Activated CD8-positive, alpha-beta memory T cell treated with anti-CD3 and anti-CD28 coated beads, Interleukin-2, amount 50 U/mL, for 1 hour (primary cell): ENCODE results near the gene VSNL1.

ENCODE experiments used
- DNase-seq: peaks from one replicate; pipeline ENCODE4 v3.0.0-alpha.2; 2020; ENCODE audit errors: extremely low read depth

The VSNL1 gene

DNA sequence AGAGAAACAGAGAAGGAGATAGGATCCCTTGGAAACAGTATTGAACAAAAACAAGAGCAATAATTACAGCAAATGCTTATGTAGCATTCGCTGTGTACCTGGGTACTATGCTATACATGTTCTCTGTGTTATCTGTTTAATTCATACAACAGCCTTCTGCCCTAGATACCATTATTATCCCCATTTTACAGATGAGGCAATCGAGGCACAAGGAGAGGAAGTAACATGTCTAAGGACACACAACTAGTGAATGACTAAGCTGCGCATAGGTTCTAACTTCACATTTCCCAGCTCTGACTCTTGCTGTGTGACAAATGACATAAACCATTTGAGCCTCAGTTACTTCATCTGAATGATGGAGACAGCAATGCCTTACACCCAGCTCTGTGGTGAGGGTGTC is 70.5 kb downstream of the VSNL1 start:
- DNase-seq = no peak

DNA sequence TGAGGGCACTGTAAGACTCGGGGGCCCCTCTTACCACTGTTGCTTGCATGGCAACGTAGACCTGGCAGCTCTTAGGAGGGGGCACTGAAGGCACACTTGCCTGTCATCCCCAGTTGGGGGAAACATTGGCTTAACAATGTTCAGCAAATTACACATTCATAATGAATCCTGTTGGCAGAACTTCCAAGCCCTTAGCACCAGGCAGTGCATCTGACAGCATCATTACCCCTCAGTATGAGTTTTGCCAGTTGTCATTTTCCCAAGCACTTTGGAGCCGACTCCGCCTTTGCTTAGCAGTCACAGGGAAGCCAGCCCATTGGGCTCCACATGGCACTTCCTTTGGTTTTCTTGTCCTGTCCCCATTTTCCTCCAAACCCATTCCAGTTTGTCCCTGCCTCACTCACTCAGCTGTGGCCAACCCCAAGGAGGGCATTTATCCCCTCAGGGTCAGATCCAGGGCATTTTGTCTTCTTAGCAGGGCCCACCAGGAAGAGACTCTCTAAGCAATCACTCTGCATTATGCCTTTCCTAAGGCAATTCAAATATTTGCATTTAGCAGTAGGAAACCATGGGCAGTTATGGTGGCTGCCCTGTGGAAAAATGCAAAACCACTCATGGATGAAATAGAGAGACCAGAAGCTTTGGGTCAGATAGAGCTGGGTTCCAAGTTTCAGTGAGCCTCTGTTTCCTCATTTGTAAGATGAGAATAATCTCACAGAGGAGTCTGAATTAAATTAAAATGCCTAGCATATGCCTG is 73.9 kb downstream of the VSNL1 start:
- no peak for DNase-seq

DNA sequence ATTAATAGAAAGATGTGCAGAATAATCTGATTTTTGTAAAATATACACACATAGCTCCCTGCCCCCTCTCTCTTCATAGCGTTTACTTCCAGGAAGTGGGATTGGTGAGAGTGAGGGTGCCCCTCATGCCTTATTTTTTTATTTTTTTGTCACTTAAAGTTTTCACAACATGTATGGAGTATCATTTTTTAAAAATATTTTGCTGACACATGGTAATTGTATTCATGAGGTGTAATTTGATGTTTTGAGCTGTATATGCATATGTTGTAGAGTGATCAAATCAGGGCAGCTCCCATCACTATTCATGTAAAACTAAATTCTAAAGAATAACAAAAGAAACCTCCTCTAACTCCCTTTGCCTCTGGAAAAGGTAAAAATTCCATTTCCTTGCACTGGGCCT is 74.7 kb downstream of the VSNL1 start:
- no peak for DNase-seq

DNA sequence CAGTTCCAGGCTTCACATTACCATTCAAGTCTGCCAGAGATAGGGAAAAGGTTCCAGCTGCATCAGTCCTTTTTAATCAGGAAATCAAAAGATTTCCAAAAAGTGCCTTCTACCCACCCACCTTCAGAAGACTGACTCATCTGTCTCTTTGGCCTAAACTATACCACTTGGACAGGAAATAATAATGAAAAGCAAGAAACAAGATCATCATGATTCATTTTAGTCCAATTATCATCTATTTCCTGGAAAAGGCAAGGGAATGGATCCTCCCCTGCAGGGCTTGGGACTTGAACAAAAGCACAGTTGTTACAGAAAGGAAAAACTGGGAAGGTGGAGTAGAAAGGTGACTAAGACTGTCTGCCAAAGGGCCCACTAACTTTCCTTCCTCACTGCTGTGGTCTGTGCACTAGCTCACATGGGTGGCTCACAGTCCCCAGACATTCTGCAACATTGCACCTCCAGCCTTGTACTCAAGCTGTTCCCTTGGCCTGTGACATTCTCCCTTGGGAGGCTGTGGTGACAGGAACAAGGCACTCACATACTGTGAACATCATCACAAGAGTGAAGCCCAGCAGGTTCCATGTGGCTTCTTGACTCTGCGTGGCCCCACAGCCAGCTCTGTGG is 75.3 kb downstream of the VSNL1 start:
- no peak for DNase-seq

DNA sequence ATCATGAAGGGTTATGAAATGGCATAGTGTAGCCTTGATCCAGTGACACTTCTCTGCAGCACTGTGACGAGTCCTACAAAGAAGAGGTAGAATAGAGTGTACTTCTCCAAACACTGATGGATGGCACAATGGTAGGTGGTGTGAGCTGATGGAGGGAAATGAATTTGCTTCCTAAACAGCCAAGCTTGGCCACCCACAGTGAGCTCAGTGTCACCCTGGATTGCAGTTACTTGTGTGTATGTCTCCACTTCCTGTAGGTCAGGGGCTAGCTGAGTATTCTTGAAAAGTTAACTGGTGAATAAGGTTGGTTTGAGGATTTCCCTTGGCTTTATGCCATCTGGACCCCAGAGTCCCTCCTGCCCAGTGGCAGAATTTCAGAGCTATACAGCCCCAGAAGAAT is 75.9 kb downstream of the VSNL1 start:
- no peak for DNase-seq

- no peak for DNase-seq
Observed at GRCh38 chr2:17617516-17617915, 77.0 kb downstream of the VSNL1 start.

- DNase-seq = no peak
Observed at GRCh38 chr2:17617955-17618354, 77.5 kb downstream of the VSNL1 start.

DNA sequence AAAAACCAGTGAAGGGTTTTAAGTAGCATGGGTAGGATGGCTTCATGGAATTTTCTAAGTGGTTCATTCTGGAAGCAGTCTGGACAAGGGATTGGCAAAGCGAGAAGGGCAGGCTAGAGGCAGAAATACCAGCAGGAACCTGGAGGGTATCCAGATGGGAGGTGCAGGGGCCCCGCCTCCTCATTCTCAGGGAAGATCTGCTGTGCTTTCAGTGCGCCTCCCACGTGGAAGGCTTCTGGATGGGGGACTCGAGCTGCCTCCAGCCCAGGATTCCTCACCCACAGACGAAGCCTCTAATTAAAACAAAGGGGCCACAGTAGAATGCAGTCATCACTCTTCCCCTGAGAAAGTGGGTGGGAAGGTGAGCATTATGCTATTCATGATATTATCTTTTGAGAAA is 79.8 kb downstream of the VSNL1 start:
- DNase-seq = no peak

DNA sequence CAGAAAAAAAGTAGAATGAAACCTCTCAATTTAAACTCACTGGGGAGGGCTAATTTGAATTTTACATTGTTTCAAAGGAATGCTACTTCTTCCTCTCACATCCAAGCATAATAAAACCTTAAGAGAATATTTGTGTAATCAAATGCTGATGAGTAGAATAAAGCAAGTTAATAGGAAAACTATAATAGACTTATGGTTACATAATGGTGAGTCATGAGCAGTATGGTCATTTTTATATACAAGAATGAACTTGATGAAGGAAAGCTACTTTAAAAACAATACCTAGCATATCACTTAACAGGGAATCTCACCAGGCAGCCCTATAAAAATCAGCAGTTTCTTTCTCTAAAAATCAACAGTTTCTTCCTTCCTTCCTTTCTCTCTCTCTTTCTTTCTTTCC is 80.3 kb downstream of the VSNL1 start:
- no peak for DNase-seq

DNA sequence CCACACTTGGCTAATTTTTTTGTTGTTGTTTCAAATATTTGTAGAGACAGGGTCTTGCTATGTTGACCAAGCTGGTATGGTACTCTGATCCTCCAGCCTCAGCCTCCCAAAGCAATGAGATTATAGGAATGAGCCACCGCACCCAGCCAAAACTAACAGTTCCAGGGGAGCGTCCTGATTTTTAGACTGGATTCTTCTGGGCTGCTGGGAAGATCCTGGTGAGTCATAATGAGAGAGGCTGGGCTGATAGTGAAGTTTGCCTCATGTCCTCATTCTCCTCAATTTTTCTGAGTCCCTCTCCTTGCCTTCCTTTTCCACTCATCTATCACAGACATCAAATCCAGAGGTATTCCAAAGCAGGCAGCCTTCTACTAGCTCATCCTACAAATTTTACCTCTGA is 81.3 kb downstream of the VSNL1 start:
- DNase-seq = no peak

- no peak for DNase-seq
Observed at GRCh38 chr2:17625446-17625845, 85.0 kb downstream of the VSNL1 start.

DNA sequence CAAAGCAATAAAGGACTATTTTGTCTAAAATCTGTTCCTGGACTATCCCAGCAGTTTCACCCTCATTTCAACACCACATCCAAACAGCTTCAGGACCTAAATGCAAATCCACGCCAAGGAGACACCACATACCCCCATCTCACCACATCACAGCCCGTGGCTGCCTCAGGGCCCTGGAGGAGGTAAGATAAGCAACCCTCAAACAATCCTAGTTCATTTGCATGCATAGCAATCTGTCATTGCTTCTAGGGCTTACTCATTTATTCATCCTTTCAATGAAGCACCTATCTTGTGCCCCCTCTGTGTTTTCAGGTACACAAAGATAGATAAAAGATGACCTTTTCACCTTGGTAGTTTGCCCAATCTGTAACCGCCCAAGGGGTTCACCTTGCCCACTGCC is 86.5 kb downstream of the VSNL1 start:
- DNase-seq = no peak

DNA sequence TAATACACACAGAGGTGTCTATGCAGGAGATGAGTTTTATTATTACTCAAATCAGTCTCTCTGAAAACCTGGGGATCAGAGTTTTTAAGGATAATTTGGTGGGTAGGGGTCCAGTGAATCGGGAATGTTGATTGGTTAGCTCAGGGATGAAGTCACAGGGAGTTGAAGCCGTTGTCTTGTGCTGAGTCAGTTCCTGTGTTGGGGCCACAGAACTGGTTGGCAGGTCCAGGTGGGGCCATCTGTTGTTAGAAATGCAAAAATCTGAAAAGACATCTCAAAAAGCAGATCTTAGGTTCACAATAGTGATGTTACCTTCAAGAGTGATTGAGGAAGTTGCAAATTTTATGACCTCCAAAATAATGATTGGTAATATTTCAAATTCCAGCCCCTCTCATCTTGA is 86.9 kb downstream of the VSNL1 start:
- no peak for DNase-seq

DNA sequence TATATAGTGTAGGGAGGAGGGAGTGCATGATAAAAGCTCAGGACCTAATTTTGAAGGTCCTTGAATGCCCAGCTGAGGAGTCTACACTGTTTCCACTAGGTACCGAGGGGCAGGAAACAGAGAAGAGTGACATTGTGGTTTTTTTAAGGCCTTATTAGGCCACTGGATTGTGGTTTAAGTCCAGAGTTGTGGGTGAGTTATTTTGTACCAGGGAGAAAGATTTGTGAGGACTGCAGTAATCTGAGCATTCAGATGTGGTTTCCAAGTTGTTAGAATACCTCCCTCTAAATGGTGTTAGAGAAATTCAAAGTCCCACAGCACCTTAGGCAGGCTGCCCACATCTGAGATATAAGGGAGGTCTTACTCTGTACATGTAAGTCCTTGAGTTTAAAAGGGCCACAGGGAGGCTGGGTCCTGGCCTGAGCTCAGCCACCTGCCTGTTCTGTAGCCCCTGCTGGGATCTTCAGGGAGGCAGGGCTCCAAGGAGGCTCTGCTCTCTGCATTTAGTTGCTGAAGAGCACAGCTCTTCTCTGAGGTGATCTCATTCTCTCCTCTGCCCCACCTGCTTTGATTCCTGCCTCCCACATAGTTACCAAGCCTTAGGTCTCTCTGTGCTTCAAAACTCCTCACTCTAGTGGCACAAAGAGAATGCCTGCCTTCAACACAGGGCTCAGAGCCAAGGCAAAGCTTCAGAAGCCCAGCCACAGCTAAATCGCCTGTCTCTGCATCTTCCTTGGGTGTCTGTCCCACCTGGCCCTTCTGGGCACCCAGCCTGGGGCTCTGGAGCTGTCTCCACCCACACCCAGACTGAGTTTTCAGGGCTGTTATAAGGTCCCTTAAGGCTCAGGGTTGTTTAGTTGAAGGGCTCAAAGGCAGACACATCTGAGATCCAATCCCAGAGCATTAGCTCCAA is 88.1 kb downstream of the VSNL1 start:
- DNase-seq = no peak

DNA sequence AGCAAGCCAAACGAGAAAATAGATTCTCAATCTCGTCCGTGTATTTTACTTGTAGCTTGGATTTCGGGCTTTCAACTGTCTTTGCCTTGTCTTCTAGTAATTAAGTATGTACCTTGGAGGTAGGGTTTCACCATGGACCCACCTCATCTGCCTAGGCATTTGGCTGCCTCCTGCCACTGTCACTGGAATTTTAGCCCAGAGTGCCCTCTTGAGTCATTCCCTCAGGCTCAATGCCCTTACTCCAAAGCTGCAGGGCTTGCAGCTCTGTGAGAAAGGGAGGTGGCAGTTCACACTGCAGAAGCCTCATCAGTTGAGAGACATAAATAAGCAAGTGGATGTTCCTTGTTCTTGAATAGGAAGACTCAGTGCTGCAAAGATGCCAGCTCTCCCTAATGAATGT is 89.6 kb downstream of the VSNL1 start:
- DNase-seq = no peak

- DNase-seq = no peak
Observed at GRCh38 chr2:17634997-17635396, 94.5 kb downstream of the VSNL1 start.

DNA sequence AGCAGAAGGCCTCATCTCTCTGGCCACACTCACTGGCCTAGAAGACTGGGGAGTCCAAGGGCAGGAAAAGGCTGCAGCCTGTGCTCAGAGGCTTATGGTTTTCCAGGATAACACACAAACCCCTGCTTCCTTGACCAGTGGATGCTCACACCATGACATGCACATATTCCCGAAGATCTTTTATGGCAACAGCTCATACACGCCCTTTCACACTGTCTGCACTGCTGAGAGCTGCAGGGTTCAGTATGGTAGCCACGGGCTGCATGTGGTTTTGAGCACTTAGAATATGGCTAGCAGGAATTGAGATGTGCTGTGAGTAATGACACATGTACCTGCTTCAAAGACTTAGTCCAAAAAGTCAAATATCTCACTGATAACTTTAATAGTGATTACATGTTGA is 95.8 kb downstream of the VSNL1 start:
- DNase-seq = no peak

GRCh38 chr2:17637131-17637906 is 96.8 kb downstream of the VSNL1 start:
- no peak for DNase-seq

DNA sequence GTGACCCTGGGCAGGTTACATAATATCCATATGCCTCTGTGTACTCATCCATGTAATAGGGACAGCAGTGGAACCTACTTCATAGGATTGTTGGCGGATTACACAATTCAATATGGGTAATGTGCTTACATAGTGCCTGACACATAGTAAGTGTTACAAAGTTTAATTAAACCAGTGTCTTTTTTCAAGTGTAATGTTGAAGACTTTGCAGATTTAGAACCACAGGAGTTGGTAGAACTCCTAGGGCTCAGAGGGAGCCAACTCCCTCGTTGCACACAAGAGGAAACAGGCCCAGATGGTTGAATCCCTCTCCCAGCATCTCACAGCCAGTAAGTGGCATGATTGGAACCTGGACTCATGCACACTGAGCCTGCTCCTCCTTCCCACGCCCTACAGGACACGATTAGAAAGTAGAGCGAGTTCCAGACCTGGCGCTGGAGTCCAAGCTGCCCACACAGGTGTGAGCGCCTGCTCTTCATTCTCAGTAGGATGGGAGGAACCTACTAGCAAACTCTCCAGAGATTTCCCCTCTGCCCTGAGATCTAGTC is 97.8 kb downstream of the VSNL1 start:
- no peak for DNase-seq

GRCh38 chr2:17640406-17640805 is 99.9 kb downstream of the VSNL1 start:
- no peak for DNase-seq

- no peak for DNase-seq
Observed at GRCh38 chr2:17643031-17643615, 102.6 kb downstream of the VSNL1 start.
